Psoas muscle (tissue), 8 donors: ENCODE results near the gene HECTD1. TPM values are rescaled to one million over a fixed set of nuclear protein-coding genes. Genes with fewer than 3 reads are reported as not detected.

Source experiments
- ATAC-seq, 4 donors: fragments of 200-7000 bp; cut with Tn5 transposase; one replicate each; pipeline ENCODE4 v1.9.1; 2020; ENCODE audit warnings: moderate library complexity in 3 of 4, mild to moderate bottlenecking in 2 of 4
- DNase-seq, 2 donors: peaks; one replicate each; pipeline ENCODE4 v3.0.0-alpha.2; 2020
- H3K27ac ChIP-seq: fragments of 200-600 bp; one replicate; pipeline ENCODE4 v1.8.0; 2022
- H3K27me3 ChIP-seq, 3 donors: fragments of 200-600 bp in 1 of 3; one replicate each; pipeline versions ENCODE4 v1.6.1 to v1.8.0; 2013 to 2022; ENCODE audit warnings: low read length in 2 of 3, mild to moderate bottlenecking in 2 of 3, moderate library complexity in 1 of 3; ENCODE audit not compliant: insufficient read depth in 3 of 3
- H3K36me3 ChIP-seq, 2 donors: fragments of 200-600 bp in 1 of 2; one replicate each; pipeline versions ENCODE4 v1.6.1 to v1.8.0; 2013 to 2022; ENCODE audit warnings: low read depth in 1 of 2, mild to moderate bottlenecking in 1 of 2, moderate library complexity in 1 of 2; ENCODE audit not compliant: insufficient read depth in 1 of 2
- H3K4me1 ChIP-seq: fragments of 200-600 bp; one replicate; pipeline ENCODE4 v1.8.0; 2022
- H3K4me3 ChIP-seq: fragments of 200-600 bp; one replicate; pipeline ENCODE4 v1.8.0; 2022; ENCODE audit warnings: mild to moderate bottlenecking
- H3K9me3 ChIP-seq: fragments of 200-600 bp; one replicate; pipeline ENCODE4 v1.8.0; 2022
- CTCF ChIP-seq: fragments of 200-600 bp; IDR thresholded peaks from one replicate; pipeline ENCODE4 v1.8.0; 2022; ENCODE audit warnings: antibody characterized with exemption
- WGBS, 3 donors: extraction: QIAGEN DNeasy Blood & Tissue Kit; methylation state at CpG; one replicate each; pipeline versions ENCODE4 v1.1.6 to v1.1.7; 2013; 5-methylcytosine and 5-hydroxymethylcytosine counted together
- intact Hi-C, 2 donors: fragments of 100-400 bp; cut with DNase I; formaldehyde crosslinking; loops; one replicate each; pipeline versions ENCODE4 v1.11.0 to v1.14.2; 2022
- polyA plus RNA-seq, 3 donors: library from polyadenylated mRNA; stranded (reverse); fragments of 200-250 nt; gene quantifications; one replicate each; pipeline ENCODE4 v1.2.3, GENCODE V29; 2013
- total RNA-seq, 4 donors: library from RNA; stranded (reverse); fragmentation: NEBNext Ultra II Directional in 2 of 4; extraction: Animal tissue kit (Norgen Biotek cat#: 25700) in 2 of 4; gene quantifications; one replicate each; pipeline versions ENCODE4 v1.2.1 to v1.2.4, GENCODE V29; 2021 to 2023
- donor health status: healthy with polysubstance abuse.
- donor health status: DM: no; HTN: no; CAD: no; lungs with moderate emphysema.
- donor health status: Bipolar disorder and iron deficiency.
- donor health status: healthy.
- donor health status: DM: yes; HTN: yes; CAD: no.
- donor health status: DM: no; HTN: no; CAD: no.
- donor health status: DM: no; HTN: no; CAD: no.
- donor health status: DM: yes; HTN: yes; CAD: no.

HECTD1 gene
- total and polyA plus RNA-seq, 7 donors: 151 to 405 (median 217) TPM

GRCh38 chr14:31051511-31051910 is 156.1 kb downstream of the HECTD1 start:
- 66 to 84% (median 81%) methylated on average over 4 of the region's 4 CpGs for WGBS, 3 donors
- peaks cover 19% of the 10 kb centered on the region for H3K4me1 ChIP-seq
- intact Hi-C loops: no loop called here
- ATAC-seq (no peak), DNase-seq (no peak)
- no peak overlapping the region for H3K4me3 ChIP-seq
- no peak for TF ChIP-seq CTCF
- H3K9me3 ChIP-seq: no peaks in the 10 kb centered on the region
- no peaks in the 10 kb centered on the region for H3K27me3 ChIP-seq
- H3K36me3 ChIP-seq: no peaks in the 10 kb centered on the region
- H3K27ac ChIP-seq: no peak overlapping the region

DNA sequence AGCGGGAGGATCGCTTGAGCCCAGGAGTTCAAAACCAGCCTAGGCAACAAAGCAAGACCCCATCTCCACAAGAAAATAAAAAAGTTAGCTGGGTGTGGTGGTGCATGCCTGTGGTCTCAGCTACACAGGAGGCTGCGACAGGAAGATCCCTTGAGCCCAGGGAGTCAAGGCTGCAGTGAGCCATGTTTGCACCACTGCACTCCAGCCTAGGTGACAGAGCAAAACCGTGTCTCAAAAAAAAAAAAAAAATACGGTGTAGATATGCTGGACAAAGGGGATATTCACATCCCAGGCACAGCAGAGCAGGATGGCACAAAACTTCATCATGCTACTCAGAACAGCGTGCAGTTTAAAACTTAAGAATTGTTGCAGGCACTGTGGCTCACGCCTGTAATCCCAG is 156.6 kb downstream of the HECTD1 start:
- no peak for ATAC-seq
- H3K27me3 ChIP-seq: no peaks in the 10 kb centered on the region
- H3K4me3 ChIP-seq: no peak overlapping the region
- no peak overlapping the region for H3K27ac ChIP-seq
- no peaks in the 10 kb centered on the region for H3K36me3 ChIP-seq
- WGBS, 3 donors: 89 to 91% (median 89%) methylated on average over 7 of the region's 7 CpGs
- no peak for TF ChIP-seq CTCF
- intact Hi-C loops: no loop called here
- H3K9me3 ChIP-seq: no peaks in the 10 kb centered on the region
- no peak for DNase-seq
- peaks cover 19% of the 10 kb centered on the region for H3K4me1 ChIP-seq

Other genes with a start within 250 kb of the HECTD1 start
- gene AP4S1, start 182.1 kb downstream of the HECTD1 start, total RNA-seq: 10 to 100 TPM in 1 of 4 donors, 1 to 10 TPM in 3; 4.2 to 13.9 (median 7.2) TPM
- 1 to 10 TPM; 4.2 to 9.8 (median 4.8) TPM for gene AP4S1, start 182.1 kb downstream of the HECTD1 start, polyA plus RNA-seq
- gene STRN3, start 181.4 kb downstream of the HECTD1 start, total RNA-seq: 100 to 1,000 TPM in 2 of 4 donors, 10 to 100 TPM in 2; 80.2 to 154 (median 95.4) TPM
- gene STRN3, start 181.4 kb downstream of the HECTD1 start, polyA plus RNA-seq: 10 to 100 TPM; 28.2 to 45.9 (median 31.5) TPM
- 10 to 100 TPM; 21.5 to 40.4 (median 29.9) TPM for gene HEATR5A, start 212.8 kb upstream of the HECTD1 start, total RNA-seq
- gene HEATR5A, start 212.8 kb upstream of the HECTD1 start, polyA plus RNA-seq: 10 to 100 TPM; 10.2 to 19.5 (median 16.3) TPM
- 1 to 10 TPM; 2.1 to 4.2 (median 3.3) TPM for gene DTD2, start 249.7 kb upstream of the HECTD1 start, total RNA-seq
- 1 to 10 TPM; 6.6 to 9.5 (median 6.6) TPM for gene DTD2, start 249.7 kb upstream of the HECTD1 start, polyA plus RNA-seq